GM12878 (cell line): ENCODE data around the gene PMM1.

Source experiments
- CEBPB ChIP-seq, 2 experiments: fragments of 150-350 bp in 1 of 2; IDR thresholded peaks; 2 replicates each; pipeline ENCODE4 v1.6.1; 2012 to 2014; ENCODE audit warnings: low read depth in 2 of 2, low read length in 2 of 2, borderline replicate concordance in 1 of 2, inconsistent platforms in 1 of 2
- CTCF ChIP-seq, 3 experiments: IDR thresholded peaks in 2 of 3; conservative IDR thresholded peaks in 1 of 3; 2 replicates each; pipeline ENCODE4 v1.5.1; 2011; ENCODE audit warnings: low read depth in 3 of 3, low read length in 3 of 3, mild to moderate bottlenecking in 3 of 3, control low read depth in 2 of 3, moderate library complexity in 2 of 3, inconsistent platforms in 1 of 3, mixed read lengths in 1 of 3; ENCODE audit not compliant: control insufficient read depth in 2 of 3, insufficient read depth in 1 of 3; ENCODE audit errors: extremely low read depth in 1 of 3
- GABPA ChIP-seq: IDR thresholded peaks from 2 replicates; pipeline ENCODE4 v1.6.1; 2014; ENCODE audit warnings: antibody characterized with exemption, low read depth, mild to moderate bottlenecking, inconsistent platforms
- NFIC ChIP-seq: IDR thresholded peaks from 2 replicates; pipeline ENCODE4 v1.6.1; 2012; ENCODE audit warnings: low read depth, mild to moderate bottlenecking, inconsistent platforms, low read length, moderate library complexity
- SRF ChIP-seq, 2 experiments: IDR thresholded peaks; 2 replicates each; pipeline ENCODE4 v1.6.1; 2011; ENCODE audit warnings: low read depth in 2 of 2, low read length in 2 of 2, mild to moderate bottlenecking in 1 of 2, moderate library complexity in 1 of 2
- STAT1 ChIP-seq: fragments of 450-650 bp; conservative IDR thresholded peaks from 2 replicates; pipeline ENCODE4 v1.6.1; 2014; ENCODE audit warnings: antibody characterized with exemption, mild to moderate bottlenecking
- ZNF384 ChIP-seq: IDR thresholded peaks from 2 replicates; pipeline ENCODE4 v1.6.1; 2012; ENCODE audit warnings: low read depth, mild to moderate bottlenecking, low read length, improper control_type of control experiment, borderline replicate concordance

GRCh38 chr22:41600976-41601375, 11.3 kb upstream of the PMM1 start:
- TF ChIP-seq CTCF (IDR thresholded peaks at IDR 0.05 in 2 of 3, conservative IDR thresholded peaks at IDR 0.05 in 1 of 3; ENCODE audit: control insufficient read depth in 2 of 3, extremely low read depth in 1 of 3, insufficient read depth in 1 of 3, low read depth in 3 of 3, low read length in 3 of 3): no peak
- no peak for TF ChIP-seq STAT1
- no peak for TF ChIP-seq ZNF384
- no peak for TF ChIP-seq CEBPB (IDR thresholded peaks at IDR 0.05; ENCODE audit: borderline replicate concordance in 1 of 2, low read depth in 2 of 2, low read length in 2 of 2)
- TF ChIP-seq NFIC: no peak
- TF ChIP-seq GABPA: no peak
- TF ChIP-seq SRF (IDR thresholded peaks at IDR 0.05; ENCODE audit: low read depth in 2 of 2, low read length in 2 of 2): no peak
